Stimulated activated CD4-positive, alpha-beta T cell treated with anti-CD3 and anti-CD28 coated beads, TNF-alpha, amount 100 ng/mL, for 24 hours (primary cell): ENCODE results near the gene DAB2IP.
"Not testable (repeated sequence)": the region's sequence is repeated elsewhere in the genome, so short reads cannot be mapped to it uniquely, and the experiment has no call there.

ENCODE experiments used
- DNase-seq, 3 experiments: peaks; one replicate each; pipeline ENCODE4 v3.0.0-alpha.2; 2020; ENCODE audit warnings: low read depth in 3 of 3

The DAB2IP gene

DNA sequence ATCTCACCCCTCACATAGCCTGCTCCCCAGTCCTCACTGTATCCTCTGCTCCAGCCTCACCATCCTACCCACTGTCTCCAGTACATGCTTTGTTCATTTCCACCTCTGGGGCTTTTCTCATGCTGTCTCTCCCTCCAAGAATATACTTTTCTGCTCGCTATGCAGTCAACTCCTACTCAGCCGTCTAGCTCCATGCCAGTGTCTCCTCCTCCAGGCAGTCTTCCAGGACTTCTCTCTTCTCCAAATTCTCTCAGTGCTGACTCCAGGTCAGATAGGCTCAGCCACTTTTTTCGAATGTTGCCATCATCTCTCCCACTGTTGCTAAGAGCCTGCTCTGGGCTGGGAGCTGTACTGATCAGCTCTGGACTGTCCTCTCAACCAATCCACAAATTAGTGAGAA is 8.0 kb upstream of the DAB2IP start:
- no peak for DNase-seq

DNA sequence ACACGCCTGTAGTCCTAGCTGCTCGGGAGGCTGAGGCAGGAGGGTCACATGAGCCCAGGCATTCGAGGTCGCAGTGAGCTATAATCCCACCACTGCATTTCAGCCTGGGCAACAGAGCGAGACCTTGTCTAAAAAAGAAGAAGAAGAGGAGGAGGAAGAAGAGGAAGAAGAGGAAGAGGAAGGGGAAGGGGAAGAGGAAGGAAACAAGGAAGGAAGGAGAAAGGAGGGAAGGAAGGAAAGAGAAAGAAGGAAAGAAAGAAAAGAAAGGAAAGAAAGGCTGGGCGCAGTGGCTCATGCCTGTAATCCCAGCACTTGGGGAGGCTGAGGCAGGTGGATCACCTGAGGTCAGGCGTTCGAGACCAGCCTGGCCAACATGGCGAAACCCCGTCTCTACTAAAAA is 7.4 kb upstream of the DAB2IP start:
- not testable (repeated sequence) for DNase-seq

DNA sequence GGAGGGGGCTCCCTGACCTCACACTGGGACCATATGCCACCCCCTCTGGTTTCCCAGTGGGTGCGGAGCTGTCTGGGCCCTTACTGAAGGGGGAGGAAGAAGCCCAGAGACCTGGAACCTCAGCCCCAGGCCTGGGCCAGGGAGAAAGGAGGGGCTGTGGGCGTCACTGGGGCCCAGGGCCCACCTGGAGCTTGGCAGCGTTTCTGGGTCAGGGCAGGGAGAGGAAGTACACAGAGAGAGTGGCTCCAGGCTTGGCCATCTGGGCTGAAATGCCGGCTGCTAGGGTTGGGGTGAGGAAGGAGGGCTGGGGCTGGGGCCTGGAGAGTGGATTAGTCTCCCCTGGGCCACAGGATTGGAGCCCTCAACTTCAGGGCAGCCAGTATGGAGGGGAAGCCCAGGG is 6.4 kb upstream of the DAB2IP start:
- DNase-seq, result no peak

DNA sequence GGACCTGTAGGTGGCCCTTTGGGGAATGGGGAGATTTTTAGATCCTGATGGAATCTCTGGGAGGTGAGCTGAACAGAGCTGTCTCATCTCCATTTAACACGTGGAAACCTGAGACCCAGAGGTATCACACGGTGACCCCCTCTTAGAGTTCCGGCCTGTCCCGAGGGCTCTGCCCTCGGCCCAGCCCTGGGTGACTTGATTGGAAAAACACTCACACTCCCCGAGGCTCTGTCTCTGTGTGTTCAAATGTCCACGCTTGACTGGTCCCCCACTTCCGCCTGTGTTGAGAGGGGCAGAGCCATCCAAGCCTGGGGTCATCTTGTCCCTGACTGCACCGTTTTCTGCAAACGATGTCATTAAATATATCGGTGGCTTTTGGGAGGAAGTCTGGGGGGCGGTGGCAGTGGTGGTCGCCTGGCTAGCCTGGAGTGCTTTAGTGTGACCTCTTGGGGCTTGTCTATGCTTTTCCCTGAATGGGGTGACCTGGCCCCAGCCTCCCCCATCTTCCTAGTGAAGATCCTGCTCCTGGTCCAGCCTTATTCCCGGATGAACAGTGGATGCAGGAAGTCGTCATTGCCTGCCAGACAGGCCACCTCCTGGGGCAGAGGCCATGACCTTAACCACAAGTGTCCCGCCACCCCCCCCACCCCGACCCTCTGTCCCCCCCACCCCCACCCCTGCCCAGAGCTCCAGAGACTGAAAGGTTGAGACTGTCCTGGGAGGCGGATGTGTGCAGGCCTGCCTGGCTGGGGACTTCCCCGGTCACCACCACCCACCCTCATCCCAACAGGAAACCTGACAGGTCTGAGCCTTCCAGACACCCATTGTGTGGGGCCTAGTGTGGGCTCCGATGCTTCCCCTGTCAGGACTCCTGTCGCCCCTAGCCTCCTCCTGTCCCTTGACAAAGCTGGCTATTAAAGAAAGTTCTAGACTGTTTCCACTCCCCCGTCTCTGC is 5.3 kb upstream of the DAB2IP start:
- no peak for DNase-seq

DNA sequence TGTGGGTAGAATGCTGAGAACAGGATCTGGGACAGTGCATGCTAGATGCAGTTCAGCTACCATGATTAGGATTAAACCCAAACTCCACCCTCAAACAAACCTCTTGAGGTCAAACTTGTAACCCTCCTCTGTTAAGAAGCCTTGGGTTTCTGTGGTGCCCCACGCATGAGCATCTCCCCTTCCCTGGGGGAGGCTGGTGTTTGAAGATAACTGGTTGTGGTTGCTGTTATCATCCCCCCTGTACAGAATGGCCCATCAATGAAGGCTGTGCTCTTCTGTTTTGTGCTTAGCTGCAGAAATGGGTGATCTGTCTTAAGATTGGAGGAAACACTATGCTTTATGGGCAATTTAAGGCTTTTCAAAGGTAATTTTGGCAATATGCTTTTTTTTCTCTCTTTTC is 4.4 kb upstream of the DAB2IP start:
- DNase-seq, result no peak

DNA sequence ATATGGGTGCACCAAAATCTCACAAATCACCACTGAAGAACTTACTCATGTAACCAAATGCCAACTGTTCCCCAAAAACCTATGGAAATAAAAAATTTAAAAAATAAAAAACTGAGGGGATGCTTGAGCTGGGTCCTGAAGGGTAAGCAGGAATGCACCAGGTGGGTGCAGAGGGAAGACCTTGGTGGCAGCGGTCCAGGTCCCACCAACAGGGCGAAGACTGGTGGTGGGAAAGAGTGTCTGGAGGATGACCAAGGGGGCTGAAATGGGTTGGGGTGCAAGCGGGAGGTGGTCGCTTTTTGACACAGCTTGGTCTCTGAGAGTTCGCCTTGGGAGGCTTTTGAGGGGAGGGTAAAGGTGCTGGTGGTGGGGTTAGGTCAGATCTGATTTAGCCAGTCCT is 3.3 kb upstream of the DAB2IP start:
- DNase-seq, result no peak

DNA sequence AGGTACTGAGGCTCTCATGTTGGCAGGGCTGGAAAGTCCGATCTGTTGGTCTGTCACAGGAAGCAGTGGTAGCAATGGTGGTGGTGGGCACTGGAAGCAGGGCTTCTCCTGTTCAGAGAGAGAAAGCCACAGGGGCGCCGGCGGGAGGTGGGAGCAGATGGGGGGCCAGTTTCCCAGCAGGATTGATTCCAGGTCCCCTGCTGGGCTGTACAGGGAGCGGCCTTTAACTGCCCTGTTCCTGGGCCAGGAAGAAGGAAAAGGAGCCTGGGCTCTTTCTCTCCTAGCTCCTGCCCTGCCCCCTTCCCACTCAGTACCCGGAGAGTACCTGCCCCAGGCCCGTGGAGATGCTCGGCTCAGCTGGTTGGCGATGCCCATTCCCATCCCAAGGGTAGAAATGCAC is 2.6 kb upstream of the DAB2IP start:
- DNase-seq, result no peak

DNA sequence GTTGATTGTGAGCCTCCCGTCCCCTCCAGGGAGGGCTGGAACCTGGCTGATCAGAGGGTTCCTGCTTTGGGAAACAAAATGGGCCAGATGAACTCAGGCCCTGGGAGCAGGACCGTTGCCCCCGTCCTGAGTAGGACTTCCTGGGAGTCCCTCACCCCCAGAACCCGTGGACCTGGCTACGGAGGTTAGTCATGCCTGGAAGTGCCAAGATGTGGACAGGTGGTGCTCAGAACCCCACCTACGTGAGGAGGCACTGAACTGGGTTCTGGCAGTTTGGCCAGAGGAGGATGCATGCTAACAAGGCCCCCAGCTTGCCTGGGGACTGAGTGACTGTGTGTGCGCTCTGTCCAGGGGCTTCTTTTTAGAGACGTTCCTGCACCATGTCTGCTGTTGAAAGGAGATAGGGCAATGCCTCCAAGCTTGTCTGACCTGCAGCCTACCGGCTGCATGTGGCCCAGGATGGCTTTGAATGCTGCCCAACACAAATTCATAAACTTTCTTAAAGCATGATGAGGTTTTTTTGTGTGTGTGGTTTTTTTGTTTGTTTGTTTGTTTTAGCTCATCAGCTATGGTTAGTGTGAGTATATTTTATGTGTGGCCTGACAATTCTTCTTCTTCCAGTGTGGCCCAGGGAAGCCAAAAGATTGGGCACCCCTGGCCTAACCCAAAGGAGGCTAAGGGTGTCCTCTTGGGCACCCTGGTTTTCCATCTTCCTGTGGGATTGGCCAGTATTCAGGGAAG is 1.8 kb upstream of the DAB2IP start:
- DNase-seq, result no peak

DNA sequence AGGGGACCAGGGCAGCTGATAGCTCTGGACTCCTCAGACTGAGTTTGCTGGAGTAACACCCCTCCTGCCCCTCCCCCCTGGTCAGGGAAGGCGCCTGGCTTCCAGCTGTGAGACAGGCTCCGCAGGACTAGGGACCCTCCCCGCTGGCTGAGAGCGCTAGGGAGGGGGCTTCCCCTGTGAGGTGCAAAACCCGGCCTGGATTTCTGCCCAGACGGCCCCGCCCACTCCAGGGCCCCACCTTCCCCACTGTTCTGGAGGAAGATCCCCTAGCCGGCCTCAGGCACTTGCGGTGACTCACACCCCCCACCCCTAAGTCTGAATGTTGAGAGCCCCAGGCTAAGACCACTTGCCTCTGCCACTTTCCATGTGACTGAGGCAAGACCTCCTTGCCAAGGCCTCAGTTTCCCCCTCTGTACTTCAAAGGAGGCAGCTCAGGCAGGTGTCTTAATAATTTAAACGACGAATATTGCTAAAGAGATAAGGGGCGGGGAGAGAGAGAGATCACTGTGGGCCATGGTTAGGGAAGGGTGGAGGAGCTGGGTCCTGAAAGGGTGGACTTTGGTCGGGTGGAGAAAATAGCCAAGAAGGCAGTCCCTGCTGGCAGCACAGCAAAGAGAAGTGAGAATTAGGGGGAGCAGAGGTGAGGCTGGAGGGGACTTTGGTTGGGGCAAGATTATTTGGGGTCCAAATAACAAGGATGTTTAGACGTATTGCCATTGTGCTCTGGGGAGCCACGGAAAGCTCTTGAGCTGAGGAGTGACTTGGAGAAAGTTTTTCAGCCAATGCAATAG is 1.0 kb upstream of the DAB2IP start:
- DNase-seq, result peak in 1 of 3 experiments; percentile 37

DNA sequence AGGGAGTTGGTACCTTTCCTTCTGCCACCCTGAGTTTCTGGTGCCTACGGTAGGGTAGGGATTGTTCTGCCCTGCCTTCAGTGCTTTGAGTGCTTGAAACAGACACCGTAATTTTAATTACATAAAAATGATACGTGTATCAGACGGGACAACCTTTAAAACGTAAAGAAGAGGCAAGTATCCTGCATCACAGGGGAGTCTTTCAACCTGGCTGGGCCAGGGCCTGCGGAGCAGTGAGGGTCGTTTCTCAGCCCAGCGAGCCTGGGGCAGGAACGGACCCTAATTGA is 483 bp upstream of the DAB2IP start:
- DNase-seq, result no peak

DNA sequence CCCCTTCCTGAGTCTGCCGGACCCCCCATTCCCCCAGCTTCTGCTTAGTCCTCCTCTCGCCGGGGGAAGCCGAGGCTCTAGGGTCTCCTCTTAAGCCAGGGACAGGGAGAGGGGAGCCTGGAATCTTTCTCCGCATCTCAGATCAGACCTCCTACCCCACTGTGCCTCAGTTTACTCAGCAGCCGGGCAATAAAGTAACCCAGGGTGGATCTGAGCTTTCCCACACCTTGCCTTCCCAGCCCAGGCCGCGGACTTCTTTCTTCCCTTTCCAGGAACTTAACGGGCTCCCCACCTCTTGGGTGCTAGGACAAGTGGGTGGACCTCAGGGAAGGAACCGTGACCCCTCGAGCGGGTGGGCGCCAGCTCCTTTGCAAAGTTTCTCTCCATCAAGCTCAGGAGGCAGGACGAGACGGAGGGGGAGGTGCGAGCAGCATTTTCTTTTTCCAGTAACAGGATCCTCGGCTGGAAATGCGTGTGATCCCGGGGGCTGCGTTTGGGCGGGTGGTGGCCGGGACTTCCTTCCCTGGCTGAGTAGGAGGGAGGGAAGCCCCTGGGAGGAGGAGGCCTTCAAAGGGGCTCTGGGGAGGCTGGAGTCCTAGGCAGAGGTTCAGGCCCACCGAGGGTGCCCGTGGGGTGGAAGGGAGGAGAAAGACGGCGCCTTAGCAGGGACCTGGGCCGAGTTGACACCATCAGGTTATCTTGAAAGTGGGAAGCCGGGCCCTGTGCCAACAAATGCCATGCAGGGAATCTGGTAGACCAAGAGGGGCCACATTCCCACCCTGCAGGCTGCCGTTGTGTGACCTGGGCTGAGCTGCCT is 795 bp downstream of the DAB2IP start:
- DNase-seq, result no peak

DNA sequence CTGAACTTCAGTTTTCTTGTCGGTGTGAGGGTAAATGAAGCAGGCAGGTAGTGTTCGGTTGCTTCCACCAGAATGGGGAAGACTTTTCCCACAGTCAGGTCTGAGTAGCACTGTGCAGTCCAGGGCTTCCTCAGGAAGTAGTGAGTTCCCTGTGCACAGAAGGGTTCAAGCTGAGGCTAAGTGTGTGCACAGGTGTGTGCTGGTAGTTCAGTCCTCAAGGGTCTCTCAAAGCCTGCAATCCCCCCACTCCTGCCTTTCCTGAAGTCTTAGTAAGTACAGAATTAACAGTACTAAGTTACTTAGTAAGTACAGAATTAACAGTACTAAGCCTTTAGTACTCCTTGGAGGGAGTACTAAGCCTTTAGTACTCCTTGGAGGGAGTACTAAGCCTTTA is 1.4 kb downstream of the DAB2IP start:
- no peak for DNase-seq

DNA sequence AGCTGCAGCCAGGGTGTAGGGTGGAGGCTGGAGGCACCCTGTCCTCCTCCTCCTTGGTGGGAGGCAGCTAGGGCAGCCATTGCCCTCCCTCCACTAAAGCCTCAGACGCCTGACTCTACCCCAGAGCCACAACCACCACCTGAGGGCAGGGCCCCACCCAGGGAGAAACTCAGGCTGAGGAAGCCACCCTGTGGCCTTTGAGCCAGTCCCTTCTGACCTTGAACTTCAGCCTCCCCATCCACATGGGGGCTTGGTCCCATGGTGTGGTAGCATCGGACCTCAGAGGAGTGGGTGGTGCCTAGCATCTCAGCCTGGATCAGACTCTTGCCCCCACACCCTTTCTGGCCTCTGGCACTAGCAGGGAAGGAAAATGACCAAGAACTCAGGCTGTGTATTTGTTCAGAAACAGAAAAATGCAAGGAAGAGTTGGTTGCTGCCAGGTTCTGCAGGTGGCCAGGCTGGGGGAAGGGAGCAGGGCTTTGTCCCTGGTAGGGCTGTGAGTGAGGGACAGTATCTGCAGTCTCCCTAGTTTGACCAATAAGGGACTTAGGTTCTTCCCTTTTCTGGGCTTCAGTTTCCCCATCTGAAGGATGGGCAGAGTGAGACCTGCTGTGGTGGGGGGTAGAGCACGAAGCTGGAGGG is 3.2 kb downstream of the DAB2IP start:
- no peak for DNase-seq

DNA sequence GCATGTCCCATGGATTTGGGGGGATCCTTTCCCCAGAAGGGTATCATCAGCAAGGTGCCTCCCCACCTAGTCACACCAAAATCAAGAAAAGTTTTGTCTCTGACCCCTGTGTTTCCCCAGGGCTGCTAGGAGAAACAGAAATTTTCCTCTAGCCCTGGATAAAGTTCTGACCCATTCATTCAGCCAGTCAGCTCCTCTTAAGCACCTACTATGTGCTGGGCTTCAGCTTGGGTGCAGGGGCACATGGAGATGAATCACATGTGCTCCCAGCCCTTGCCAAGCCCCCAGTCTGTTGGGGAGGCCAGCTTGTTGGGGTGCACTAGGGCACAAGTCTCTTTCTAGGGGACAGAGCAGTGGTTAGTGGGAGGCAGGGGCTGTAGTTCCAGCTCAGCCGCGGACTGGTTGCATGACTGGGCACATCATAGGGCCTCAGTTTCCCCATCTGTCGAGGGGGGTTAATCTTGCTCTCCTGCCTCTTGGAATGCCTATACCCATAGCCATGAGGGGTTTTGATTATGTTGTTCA is 3.9 kb downstream of the DAB2IP start:
- DNase-seq, result no peak

DNA sequence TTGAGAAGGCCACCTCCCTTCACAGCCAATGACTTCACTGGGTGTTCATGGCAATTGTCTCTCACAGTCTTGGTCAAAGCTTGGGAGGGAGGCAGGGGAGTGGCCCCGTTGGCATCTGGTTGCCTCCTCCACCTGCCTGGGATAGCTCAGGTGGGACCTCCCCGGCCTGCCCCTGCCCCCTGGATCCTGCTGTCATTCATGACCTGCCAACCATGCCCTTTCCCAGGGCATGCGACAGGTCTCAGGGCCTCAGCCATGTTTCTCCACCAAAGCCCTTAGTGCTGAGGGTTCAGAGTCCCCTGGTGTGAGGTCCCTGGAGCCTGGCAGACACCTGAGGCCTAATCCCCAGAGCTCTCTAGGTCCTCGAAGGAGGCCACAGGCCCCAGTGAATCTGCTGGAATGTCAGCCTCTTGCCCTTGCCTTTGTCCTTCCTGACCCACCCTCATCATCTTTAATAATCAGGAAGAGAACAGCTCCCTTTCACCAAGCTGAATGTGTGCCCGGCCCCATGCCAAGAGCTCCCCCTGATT is 5.6 kb downstream of the DAB2IP start:
- DNase-seq, result no peak

DNA sequence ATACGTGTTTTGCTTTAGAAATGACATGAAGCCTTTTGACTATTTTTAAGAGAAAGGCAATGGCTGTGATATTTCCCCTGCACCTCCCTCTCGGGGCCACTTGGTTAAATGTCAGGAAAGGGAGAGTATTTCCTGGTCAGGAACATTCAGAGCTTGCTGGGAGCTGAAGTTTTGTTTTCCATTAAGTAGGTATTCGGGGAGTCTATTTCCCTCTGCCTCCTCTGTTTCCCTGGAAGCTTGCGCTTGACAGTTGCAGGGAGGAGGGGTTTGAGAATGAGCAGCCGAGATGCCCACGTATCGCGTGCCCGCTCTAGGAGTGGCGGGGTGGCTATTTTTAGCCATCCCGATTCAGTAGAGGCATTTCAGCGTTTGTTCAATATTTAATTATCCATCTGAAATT is 6.7 kb downstream of the DAB2IP start:
- DNase-seq, result no peak

DNA sequence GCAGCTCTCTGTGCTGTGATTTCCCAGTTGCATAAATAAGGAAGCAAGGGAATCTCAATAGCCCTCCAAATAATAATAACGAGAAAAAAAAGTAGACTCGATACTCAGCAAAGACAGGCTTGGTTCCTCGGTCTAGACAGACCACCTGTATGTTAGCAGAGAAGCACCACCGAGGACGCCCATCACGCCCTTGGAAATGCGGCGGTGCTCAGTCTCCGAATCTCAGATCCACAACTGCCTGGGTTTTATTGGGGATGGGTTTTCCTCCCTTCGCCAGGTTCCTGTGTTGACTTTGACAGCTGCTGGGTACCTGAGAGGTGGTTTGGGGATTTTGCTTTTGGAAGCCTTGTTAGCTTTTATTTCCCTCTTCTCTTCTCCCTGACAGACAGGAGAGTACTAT is 7.2 kb downstream of the DAB2IP start:
- no peak for DNase-seq

DNA sequence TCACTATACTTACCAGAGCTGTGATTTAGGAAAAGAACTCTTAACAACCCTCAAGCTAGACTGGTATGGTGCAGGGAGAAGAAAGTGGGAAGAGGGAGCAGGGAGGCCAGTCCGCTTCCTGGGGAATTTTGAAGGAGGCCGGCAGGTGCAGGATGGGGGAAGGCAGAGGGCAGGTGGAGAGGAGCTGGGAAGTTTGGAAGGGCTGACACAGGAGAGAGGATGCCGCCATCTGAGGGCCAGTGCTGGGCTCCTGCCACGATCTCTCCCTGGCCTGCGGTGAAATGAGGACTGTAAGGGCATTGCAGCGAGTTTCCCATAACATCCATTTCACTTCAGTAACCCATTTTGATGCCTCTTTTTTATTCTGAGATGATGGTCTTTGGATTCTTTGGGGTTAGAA is 8.9 kb downstream of the DAB2IP start:
- no peak for DNase-seq

DNA sequence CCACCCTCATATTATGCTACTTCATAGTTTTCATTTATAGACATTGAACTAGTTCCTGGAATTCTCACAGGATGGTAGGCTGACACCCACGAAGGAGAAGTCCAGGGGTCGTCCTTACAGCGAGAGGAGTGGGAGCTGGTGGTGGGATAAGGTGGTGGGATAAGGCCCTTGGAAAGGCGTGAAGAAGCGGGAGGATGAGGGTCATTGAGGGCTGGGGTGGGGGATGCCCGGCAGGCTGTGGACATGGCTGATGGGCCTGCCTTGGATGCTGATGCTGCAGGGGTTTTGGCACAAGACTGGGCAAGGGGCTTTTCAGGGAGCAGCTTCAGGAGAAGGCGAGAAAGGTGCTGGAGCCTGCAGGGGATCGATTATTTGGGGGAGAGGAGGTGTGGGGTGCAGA is 9.4 kb downstream of the DAB2IP start:
- no peak for DNase-seq

DNA sequence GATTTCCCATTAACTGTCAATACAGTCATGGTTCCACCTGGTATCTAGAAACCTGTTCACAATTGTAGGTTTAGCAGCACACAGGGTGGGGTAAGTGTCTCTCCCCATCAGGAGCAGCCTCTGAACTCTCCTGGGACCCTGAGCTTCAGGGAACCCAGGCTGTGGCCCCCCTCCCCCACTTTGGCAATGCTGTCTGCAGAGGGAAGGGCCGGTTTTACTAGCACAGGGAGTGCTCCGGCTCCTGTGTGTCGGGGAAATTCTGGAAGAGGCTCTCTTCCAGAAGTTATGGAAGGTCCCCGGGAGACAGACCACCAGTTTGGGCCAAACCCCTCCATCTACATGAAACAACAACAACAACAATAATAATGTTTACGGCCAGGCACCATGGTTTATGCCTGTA is 9.9 kb downstream of the DAB2IP start:
- no peak for DNase-seq

DNA sequence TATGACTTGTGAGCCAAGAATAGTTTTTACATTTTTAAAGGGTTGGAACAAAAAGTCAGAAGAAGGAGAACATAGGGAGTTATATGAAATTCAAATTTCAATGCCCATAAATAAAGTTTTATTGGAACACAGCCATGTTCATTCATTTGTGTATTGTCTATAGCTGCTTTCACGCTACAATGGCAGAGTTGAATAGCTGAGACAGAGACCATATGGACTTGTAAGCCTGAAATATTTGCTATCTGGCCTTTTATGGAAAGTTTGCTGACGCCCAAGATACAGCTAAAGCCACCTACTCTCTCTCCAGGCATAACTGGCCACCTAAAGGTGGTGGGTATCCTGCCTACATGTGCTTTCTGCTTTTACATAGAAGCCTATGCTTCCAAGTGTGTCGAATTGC is 10.9 kb downstream of the DAB2IP start:
- DNase-seq, result no peak
